IMR-90 (cell line): Measurements from ENCODE around the gene PAN3. TPM values are rescaled to one million over a fixed set of nuclear protein-coding genes. Genes with fewer than 3 reads are reported as not detected.

Experiments used
- ATAC-seq: fragments of 200-7000 bp; cut with Tn5 transposase; 2 replicates; pipeline ENCODE4 v1.9.1; 2020; ENCODE audit warnings: low read depth, mild to moderate bottlenecking, moderate library complexity
- BruUV-seq: library from RNA; stranded (reverse); fragments of 400-500 nt; replicated peaks from 2 replicates; lab custom pipeline; 2021; lab: Mats Ljungman, UMichigan
- CTCF ChIA-PET: fragments of 300-600 bp; formaldehyde crosslinking; extraction: SDS; loops from one replicate; lab custom pipeline; 2021; ENCODE audit warnings: antibody characterized with exemption; lab: Yijun Ruan, JAX
- POLR2A ChIA-PET: fragments of 300-600 bp; sonication (Branson Sonifier 250); formaldehyde crosslinking; loops from one replicate; lab custom pipeline; 2022; ENCODE audit warnings: antibody characterized with exemption; ENCODE audit not compliant: unreplicated experiment; lab: Charles Lee
- DNase-seq: peaks from one replicate; pipeline ENCODE4 v3.0.0; 2013
- H2AFZ ChIP-seq: replicated peaks from 2 replicates; pipeline ENCODE3; 2013; ENCODE audit warnings: low read length, mild to moderate bottlenecking; ENCODE audit not compliant: poor library complexity
- H2AK5ac ChIP-seq: 2 replicates; pipeline ENCODE4 v1.6.1; 2013; ENCODE audit warnings: low read depth, low read length, inconsistent platforms
- H2AK9ac ChIP-seq: replicated peaks from 2 replicates; pipeline ENCODE3; 2013; ENCODE audit warnings: mild to moderate bottlenecking, low read depth, low read length, moderate library complexity; ENCODE audit not compliant: poor library complexity
- H2BK120ac ChIP-seq: 2 replicates; pipeline ENCODE4 v1.6.1; 2013; ENCODE audit warnings: low read depth, low read length, inconsistent platforms
- H2BK15ac ChIP-seq: 3 replicates; pipeline ENCODE4 v1.6.1; 2013; ENCODE audit warnings: low read depth, low read length, inconsistent platforms
- H2BK20ac ChIP-seq: 2 replicates; pipeline ENCODE4 v1.6.1; 2013; ENCODE audit warnings: low read depth, mild to moderate bottlenecking, inconsistent platforms, low read length, moderate library complexity
- H2BK5ac ChIP-seq: 2 replicates; pipeline ENCODE4 v1.6.1; 2013; ENCODE audit warnings: mild to moderate bottlenecking, low read depth, low read length, inconsistent platforms; ENCODE audit not compliant: poor library complexity, severe bottlenecking
- H3K14ac ChIP-seq: replicated peaks from 2 replicates; pipeline ENCODE4 v1.6.1; 2013; ENCODE audit warnings: low read depth, low read length, inconsistent platforms
- H3K18ac ChIP-seq: 2 replicates; pipeline ENCODE4 v1.6.1; 2013; ENCODE audit warnings: low read depth, low read length, control low read depth
- H3K23ac ChIP-seq: 2 replicates; pipeline ENCODE4 v1.6.1; 2013; ENCODE audit warnings: low read depth, low read length, inconsistent platforms
- H3K27ac ChIP-seq: 2 replicates; pipeline ENCODE4 v1.5.1; 2013; ENCODE audit warnings: mild to moderate bottlenecking, control low read depth, low read length; ENCODE audit not compliant: insufficient read depth
- H3K27me3 ChIP-seq: 2 replicates; pipeline ENCODE4 v1.6.1; 2013; ENCODE audit warnings: low read length; ENCODE audit not compliant: control insufficient read depth, insufficient read depth
- H3K36me3 ChIP-seq: 2 replicates; pipeline ENCODE4 v1.6.1; 2013; ENCODE audit warnings: low read length, mixed read lengths; ENCODE audit not compliant: control insufficient read depth, insufficient read depth
- H3K4ac ChIP-seq: 2 replicates; pipeline ENCODE4 v1.6.1; 2013; ENCODE audit warnings: low read depth, low read length, inconsistent platforms
- H3K4me1 ChIP-seq: 2 replicates; pipeline ENCODE4 v1.6.1; 2013; ENCODE audit warnings: low read length, mixed read lengths; ENCODE audit not compliant: control insufficient read depth, insufficient read depth
- H3K4me2 ChIP-seq: 2 replicates; pipeline ENCODE4 v1.6.1; 2013; ENCODE audit warnings: low read depth, mild to moderate bottlenecking, control low read depth, low read length, moderate library complexity
- H3K4me3 ChIP-seq: 2 replicates; pipeline ENCODE4 v1.5.1; 2013; ENCODE audit warnings: low read depth, mild to moderate bottlenecking, control low read depth, low read length, moderate library complexity; ENCODE audit not compliant: insufficient read depth
- H3K56ac ChIP-seq: 2 replicates; pipeline ENCODE4 v1.6.1; 2013; ENCODE audit warnings: low read length, inconsistent platforms; ENCODE audit not compliant: insufficient read depth; ENCODE audit errors: extremely low read depth
- H3K79me1 ChIP-seq, 2 experiments: 2 replicates each; pipeline ENCODE4 v1.6.1; 2013; ENCODE audit warnings: low read length in 2 of 2, inconsistent platforms in 1 of 2, low read depth in 1 of 2
- H3K9ac ChIP-seq: 2 replicates; pipeline ENCODE4 v1.6.1; 2013; ENCODE audit warnings: low read depth, low read length, control low read depth
- H3K9me1 ChIP-seq: 2 replicates; pipeline ENCODE4 v1.6.1; 2013; ENCODE audit warnings: low read length, inconsistent platforms; ENCODE audit not compliant: insufficient read depth
- H3K9me3 ChIP-seq: 2 replicates; pipeline ENCODE4 v1.6.1; 2013; ENCODE audit warnings: low read length; ENCODE audit not compliant: control insufficient read depth, insufficient read depth
- H4K20me1 ChIP-seq: 2 replicates; pipeline ENCODE4 v1.6.1; 2013; ENCODE audit warnings: low read length, inconsistent platforms; ENCODE audit not compliant: insufficient read depth
- H4K5ac ChIP-seq: 2 replicates; pipeline ENCODE4 v1.6.1; 2013; ENCODE audit warnings: mild to moderate bottlenecking, low read depth, low read length, control low read depth
- H4K8ac ChIP-seq, 2 experiments: 2 replicates each; pipeline ENCODE4 v1.6.1; 2013; ENCODE audit warnings: low read depth in 2 of 2, low read length in 2 of 2, control low read depth in 1 of 2, inconsistent platforms in 1 of 2
- H4K91ac ChIP-seq: 2 replicates; pipeline ENCODE4 v1.6.1; 2013; ENCODE audit warnings: low read depth, low read length, inconsistent platforms; ENCODE audit not compliant: insufficient read depth
- BHLHE40 ChIP-seq: fragments of 150-350 bp; IDR thresholded peaks from 2 replicates; pipeline ENCODE4 v1.6.1; 2016; ENCODE audit warnings: mild to moderate bottlenecking, low read depth, low read length
- CEBPB ChIP-seq: IDR thresholded peaks from 2 replicates; pipeline ENCODE4 v1.6.1; 2012; ENCODE audit warnings: low read depth, low read length, improper control_type of control experiment
- CHD1 ChIP-seq: IDR thresholded peaks from 2 replicates; pipeline ENCODE4 v1.6.1; 2012; ENCODE audit warnings: low read depth, low read length, improper control_type of control experiment
- CTCF ChIP-seq: conservative IDR thresholded peaks from 2 replicates; pipeline ENCODE4 v1.5.1; 2012; ENCODE audit warnings: mild to moderate bottlenecking, low read depth, low read length, improper control_type of control experiment
- ELK1 ChIP-seq: fragments of 150-350 bp; IDR thresholded peaks from 2 replicates; pipeline ENCODE4 v1.6.1; 2016; ENCODE audit warnings: low read depth, mild to moderate bottlenecking, low read length, moderate library complexity, borderline replicate concordance
- FOS ChIP-seq: fragments of 150-350 bp; IDR thresholded peaks from 2 replicates; pipeline ENCODE4 v1.6.1; 2016; ENCODE audit warnings: low read depth, low read length
- MAFK ChIP-seq: IDR thresholded peaks from 2 replicates; pipeline ENCODE4 v1.6.1; 2012; ENCODE audit warnings: low read depth, low read length, improper control_type of control experiment
- MAZ ChIP-seq: IDR thresholded peaks from 2 replicates; pipeline ENCODE4 v1.6.1; 2012; ENCODE audit warnings: low read depth, mild to moderate bottlenecking, low read length, improper control_type of control experiment, moderate library complexity, borderline replicate concordance
- MXI1 ChIP-seq: IDR thresholded peaks from 2 replicates; pipeline ENCODE4 v1.6.1; 2012; ENCODE audit warnings: low read depth, mild to moderate bottlenecking, low read length, moderate library complexity, borderline replicate concordance
- NFE2L2 ChIP-seq: fragments of 150-350 bp; IDR thresholded peaks from 2 replicates; pipeline ENCODE4 v1.6.1; 2016; ENCODE audit warnings: low read depth, mild to moderate bottlenecking, low read length
- POLR2A ChIP-seq: IDR thresholded peaks from 2 replicates; pipeline ENCODE4 v1.6.1; 2012; ENCODE audit warnings: mild to moderate bottlenecking, low read depth, low read length
- RAD21 ChIP-seq: IDR thresholded peaks from 2 replicates; pipeline ENCODE4 v1.6.1; 2012; ENCODE audit warnings: low read length, improper control_type of control experiment
- RCOR1 ChIP-seq: IDR thresholded peaks from 2 replicates; pipeline ENCODE4 v1.6.1; 2012; ENCODE audit warnings: mild to moderate bottlenecking, low read length, improper control_type of control experiment; ENCODE audit not compliant: insufficient replicate concordance
- RFX5 ChIP-seq: IDR thresholded peaks from 2 replicates; pipeline ENCODE4 v1.8.0; 2012; ENCODE audit warnings: low read depth, mild to moderate bottlenecking, low read length, moderate library complexity
- SMC3 ChIP-seq: fragments of 150-350 bp; IDR thresholded peaks from 2 replicates; pipeline ENCODE4 v1.6.1; 2016; ENCODE audit warnings: low read depth, mild to moderate bottlenecking, antibody characterized with exemption, low read length, moderate library complexity
- USF2 ChIP-seq: fragments of 150-350 bp; IDR thresholded peaks from 2 replicates; pipeline ENCODE4 v1.6.1; 2017; ENCODE audit warnings: mild to moderate bottlenecking, antibody characterized with exemption, low read length, low read depth
- WGBS, 2 experiments: methylation state at CpG; one replicate each; pipeline versions ENCODE4 v1.1.5 to v1.1.7; 2013; ENCODE audit warnings: missing lambda C conversion rate in 2 of 2; ENCODE audit not compliant: insufficient read length in 1 of 2; ENCODE audit errors: extremely low coverage in 2 of 2; 5-methylcytosine and 5-hydroxymethylcytosine counted together
- dilution Hi-C: fragments of 300-500 bp; cut with HindIII; formaldehyde crosslinking; loops from one replicate; pipeline ENCODE4 v1.14.3; 2018; ENCODE audit warnings: low sequenced_read_pairs; ENCODE audit not compliant: unreplicated experiment
- in situ Hi-C: fragments of 300-500 bp; cut with MboI; formaldehyde crosslinking; loops from 3 replicates; pipeline ENCODE4 v1.14.3; 2019; ENCODE audit warnings: low sequenced_read_pairs, inconsistent platforms, mixed read lengths
- intact Hi-C: fragments of 100-400 bp; cut with micrococcal nuclease; formaldehyde crosslinking; loops from 2 replicates; pipeline ENCODE4 v1.10.0; 2022
- polyA plus RNA-seq, 3 experiments: library from polyadenylated mRNA; depleted of rRNA; stranded (reverse); fragments of >200 nt; gene quantifications; 2 replicates each; pipeline ENCODE4 v1.2.3, GENCODE V29; 2012; ENCODE audit warnings: low replicate concordance in 1 of 3
- total RNA-seq: library from RNA; depleted of rRNA; stranded (reverse); fragments of >200 nt; gene quantifications from 2 replicates; pipeline ENCODE4 v1.2.3, GENCODE V29; 2012

PAN3 gene
- total and polyA plus RNA-seq, 2 of the 4 experiments (the other 2 are of a cell fraction) = 6.6 to 15.1 TPM

GRCh38 chr13:28328271-28328607, 189.9 kb downstream of the PAN3 start:
- BruUV-seq = no TSS peak
- H3K9me3 ChIP-seq = no peaks in the 10 kb centered on the region
- H2BK120ac ChIP-seq = no peak overlapping the region
- H3K4me3 ChIP-seq = no peak overlapping the region
- H3K79me1 ChIP-seq = no peaks in the 10 kb centered on the region
- no peak overlapping the region for H4K91ac ChIP-seq
- H3K9me1 ChIP-seq = peaks cover 11% of the 10 kb centered on the region
- no peak overlapping the region for H2AK9ac ChIP-seq
- intact Hi-C loops = loop anchor here (2.0 kb wide), 1 partner anchor 331 kb away; the partner anchor contains the start of gene POMP
- H3K36me3 ChIP-seq = no peaks in the 10 kb centered on the region
- no peak overlapping the region for H3K27ac ChIP-seq
- H3K14ac ChIP-seq = no peak overlapping the region
- no peaks in the 10 kb centered on the region for H4K20me1 ChIP-seq
- H4K8ac ChIP-seq = no peak overlapping the region
- H2BK20ac ChIP-seq = no peak overlapping the region
- no peak for TF ChIP-seq RFX5
- TF ChIP-seq CEBPB = no peak
- TF ChIP-seq MXI1 = no peak
- TF ChIP-seq CTCF = no peak
- TF ChIP-seq RAD21 = no peak
- TF ChIP-seq MAZ = no peak
- no peak for TF ChIP-seq SMC3
- TF ChIP-seq NFE2L2 = no peak
- TF ChIP-seq ELK1 = no peak
- no peak for TF ChIP-seq BHLHE40
- TF ChIP-seq USF2 = no peak
- no peak for TF ChIP-seq CHD1
- TF ChIP-seq MAFK = no peak
- no peak for TF ChIP-seq FOS
- TF ChIP-seq RCOR1 = no peak
- TF ChIP-seq POLR2A = no peak
- H3K4ac ChIP-seq = no peak overlapping the region
- no CpG with 5 or more reads among the region's 8 CpGs for WGBS, 2 experiments
- H3K18ac ChIP-seq = no peak overlapping the region
- ChIA-PET POLR2A (interaction anchor here (0.7 kb wide), 1 partner anchor 161 kb away, joined by 4 read pairs; no protein-coding TSS in a partner anchor), CTCF (interaction anchor here (0.5 to 1.2 kb wide), 2 partner anchors 263 to 308 kb away, joined by 3 to 4 read pairs; no protein-coding TSS in a partner anchor)
- no peak for ATAC-seq
- dilution Hi-C loops = no loop called here
- H3K4me2 ChIP-seq = no peak overlapping the region
- H4K5ac ChIP-seq = no peak overlapping the region
- H3K23ac ChIP-seq = no peak overlapping the region
- no peak overlapping the region for H2AFZ ChIP-seq
- no peak overlapping the region for H2BK15ac ChIP-seq
- no peak overlapping the region for H3K9ac ChIP-seq
- no peaks in the 10 kb centered on the region for H3K27me3 ChIP-seq
- peaks cover 12% of the 10 kb centered on the region for H3K4me1 ChIP-seq
- no peak overlapping the region for H2BK5ac ChIP-seq
- in situ Hi-C loops = loop anchor here (10.0 kb wide), 1 partner anchor 467 kb away; no protein-coding TSS in a partner anchor
- DNase-seq = no peak
- no peak overlapping the region; the same call in none of the 2 replicates for H2AK5ac ChIP-seq
- no peak overlapping the region for H3K56ac ChIP-seq
